ENCODE results near the gene SLC25A44.

Gene SLC25A44

DNA sequence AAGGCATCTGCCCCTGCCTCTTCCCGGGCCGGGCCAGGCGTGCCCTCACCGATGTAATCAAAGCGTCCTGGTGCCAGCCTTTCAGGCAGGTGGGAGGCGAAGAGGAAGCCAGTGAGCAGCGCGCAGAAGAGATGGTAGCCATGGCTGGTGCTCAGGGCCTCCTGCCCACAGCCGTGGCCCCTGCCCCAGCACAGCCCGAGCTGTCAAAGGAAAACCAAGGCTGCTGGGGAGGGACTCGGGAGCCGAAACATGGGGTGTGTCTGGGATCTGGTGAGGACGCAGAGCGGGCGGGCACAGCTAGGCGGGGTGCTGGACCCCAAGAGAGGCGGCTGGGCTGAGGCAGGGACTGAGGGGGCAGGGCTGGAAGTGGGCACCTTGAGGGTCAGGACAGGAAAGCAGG lies 50.8 kb downstream of the SLC25A44 start:
- Histone ChIP-seq H3K4me2 (peak overlapping the region in 10 of 11 experiments; percentile 90 to 100 (median 98); a peak in 19 of 22 replicates), H3K9ac (peak overlapping the region in 2 of 11 experiments; percentile 49 to 71; a peak in 1 of 22 replicates), H4K20me1 (peaks cover 5 to 97% (median 88%) of the 10 kb centered on the region in 11 experiments; a peak in 21 of 22 replicates), H3K4me3 (no peak overlapping the region), H3K4me1 (peaks cover 50 to 72% (median 62%) of the 10 kb centered on the region in 10 experiments), H3K9me3 (replicated peaks in 1 of 11) (no peaks in the 10 kb centered on the region), H3K27me3 (peaks cover 16 to 29% (median 23%) of the 10 kb centered on the region in 11 experiments; a peak in 21 of 22 replicates), H3K36me3 (peaks cover 11 to 25% (median 17%) of the 10 kb centered on the region in 11 experiments), H3K27ac (no peak overlapping the region)
- TF ChIP-seq Cebpa-rat (IDR thresholded peaks at IDR 0.05) = no peak

DNA sequence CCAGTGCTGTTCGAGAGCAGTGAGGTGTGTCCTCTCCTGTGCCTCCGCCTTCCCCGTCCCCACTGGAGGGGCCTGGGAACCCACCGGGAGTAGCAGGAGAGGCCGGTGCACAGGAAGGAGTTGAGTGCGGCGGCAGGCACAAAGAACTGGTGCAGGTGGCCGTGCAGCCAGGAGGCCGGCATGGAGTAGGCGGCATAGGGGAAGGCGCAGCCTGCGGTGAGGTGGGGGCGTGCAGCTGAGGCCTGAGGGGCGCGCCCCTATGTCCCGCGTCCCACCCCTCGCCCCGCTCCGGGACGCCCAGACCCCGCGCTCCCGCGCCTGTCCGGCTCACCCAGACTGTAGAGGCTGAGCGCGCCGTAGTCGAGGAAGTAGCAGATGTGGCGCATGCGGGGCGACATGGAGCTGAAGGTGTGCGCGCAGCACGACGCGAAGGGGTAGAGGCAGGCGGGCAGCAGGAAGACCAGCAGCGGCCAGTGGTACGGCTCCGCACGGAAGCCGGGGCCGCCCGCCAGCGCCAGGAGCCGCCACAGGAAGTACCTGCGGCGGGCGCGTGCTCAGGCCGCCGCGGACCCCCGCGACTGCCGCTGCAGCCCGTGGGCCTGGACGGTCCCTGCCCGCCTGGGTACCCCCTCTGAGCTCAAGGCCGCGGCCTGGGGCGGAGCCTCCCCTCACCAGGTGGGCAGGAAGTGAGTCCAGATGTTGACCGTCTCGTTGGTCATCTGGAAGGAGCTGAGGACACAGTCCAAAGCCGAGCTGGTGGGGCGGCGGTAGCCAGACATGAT lies 51.7 kb downstream of the SLC25A44 start:
- Histone ChIP-seq H3K27me3 (peaks cover 16 to 29% (median 23%) of the 10 kb centered on the region in 11 experiments; a peak in 21 of 22 replicates), H3K36me3 (peaks cover 17 to 31% (median 21%) of the 10 kb centered on the region in 11 experiments), H4K20me1 (peaks cover 5 to 98% (median 92%) of the 10 kb centered on the region in 11 experiments; a peak in 21 of 22 replicates), H3K9ac (peak overlapping the region; percentile 10 to 71 (median 46); a peak in 17 of 22 replicates), H3K4me1 (peaks cover 41 to 63% (median 53%) of the 10 kb centered on the region in 10 experiments), H3K4me3 (peak overlapping the region; percentile 35 to 62 (median 49)), H3K4me2 (peak overlapping the region; percentile 90 to 100 (median 97)), H3K27ac (peak overlapping the region in 5 of 11 experiments; percentile 12 to 34 (median 17); a peak in 3 of 22 replicates), H3K9me3 (replicated peaks in 1 of 11) (no peaks in the 10 kb centered on the region)
- TF ChIP-seq Cebpa-rat (IDR thresholded peaks at IDR 0.05) = no peak

- Histone ChIP-seq H3K36me3 (peaks cover 24 to 37% (median 27%) of the 10 kb centered on the region in 11 experiments), H3K27ac (peak overlapping the region in 2 of 11 experiments; percentile 12 to 24; a peak in 2 of 22 replicates), H4K20me1 (peaks cover 3 to 98% (median 90%) of the 10 kb centered on the region in 11 experiments; a peak in 21 of 22 replicates), H3K4me2 (peak overlapping the region; percentile 90 to 100 (median 97)), H3K4me3 (peak overlapping the region in 8 of 10 experiments; percentile 35 to 62 (median 49); a peak in 15 of 20 replicates), H3K9me3 (replicated peaks in 1 of 11) (no peaks in the 10 kb centered on the region), H3K27me3 (peaks cover 16 to 29% (median 23%) of the 10 kb centered on the region in 11 experiments; a peak in 21 of 22 replicates), H3K4me1 (peaks cover 34 to 56% (median 46%) of the 10 kb centered on the region in 10 experiments), H3K9ac (peak overlapping the region in 8 of 11 experiments; percentile 12 to 71 (median 48); a peak in 7 of 22 replicates)
- TF ChIP-seq Cebpa-rat (IDR thresholded peaks at IDR 0.05) = no peak
Measured at GRCh38 chr1:156246241-156246780, 52.4 kb downstream of the SLC25A44 start.

DNA sequence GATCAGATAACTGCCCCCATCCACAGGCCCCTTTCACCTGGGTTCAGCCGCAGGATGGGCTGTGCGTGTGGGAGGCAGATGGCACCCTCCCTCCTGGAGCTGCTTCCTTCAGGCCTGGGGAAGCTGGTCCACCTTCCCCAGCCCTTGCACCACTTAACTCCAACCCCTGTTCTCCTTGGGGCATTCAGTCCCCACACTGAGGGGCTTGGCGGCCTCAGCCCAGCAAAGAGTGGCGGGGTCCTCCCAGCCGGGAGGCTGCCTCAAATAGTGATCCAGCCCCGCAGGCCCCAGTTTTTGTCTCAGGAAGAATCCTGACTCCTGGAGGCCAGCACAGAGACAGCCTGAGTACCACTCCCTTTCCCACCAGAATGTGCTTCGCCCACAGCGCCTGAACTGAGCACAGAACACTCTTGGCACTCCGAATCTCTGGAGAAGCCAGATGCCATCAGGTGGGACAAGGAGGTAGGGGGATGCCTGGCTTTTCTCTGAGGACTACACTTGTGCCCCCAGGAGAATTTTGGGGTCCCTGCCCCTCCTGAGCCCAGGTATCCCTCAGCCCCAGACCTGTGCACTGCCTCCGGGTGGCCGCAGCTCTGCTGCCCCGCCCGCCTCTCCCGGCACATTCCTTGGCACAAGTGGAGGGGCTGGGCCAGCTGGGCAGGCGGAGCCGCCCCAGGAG lies 53.0 kb downstream of the SLC25A44 start:
- peaks cover 30 to 43% (median 33%) of the 10 kb centered on the region in 11 experiments for H3K36me3 ChIP-seq

DNA sequence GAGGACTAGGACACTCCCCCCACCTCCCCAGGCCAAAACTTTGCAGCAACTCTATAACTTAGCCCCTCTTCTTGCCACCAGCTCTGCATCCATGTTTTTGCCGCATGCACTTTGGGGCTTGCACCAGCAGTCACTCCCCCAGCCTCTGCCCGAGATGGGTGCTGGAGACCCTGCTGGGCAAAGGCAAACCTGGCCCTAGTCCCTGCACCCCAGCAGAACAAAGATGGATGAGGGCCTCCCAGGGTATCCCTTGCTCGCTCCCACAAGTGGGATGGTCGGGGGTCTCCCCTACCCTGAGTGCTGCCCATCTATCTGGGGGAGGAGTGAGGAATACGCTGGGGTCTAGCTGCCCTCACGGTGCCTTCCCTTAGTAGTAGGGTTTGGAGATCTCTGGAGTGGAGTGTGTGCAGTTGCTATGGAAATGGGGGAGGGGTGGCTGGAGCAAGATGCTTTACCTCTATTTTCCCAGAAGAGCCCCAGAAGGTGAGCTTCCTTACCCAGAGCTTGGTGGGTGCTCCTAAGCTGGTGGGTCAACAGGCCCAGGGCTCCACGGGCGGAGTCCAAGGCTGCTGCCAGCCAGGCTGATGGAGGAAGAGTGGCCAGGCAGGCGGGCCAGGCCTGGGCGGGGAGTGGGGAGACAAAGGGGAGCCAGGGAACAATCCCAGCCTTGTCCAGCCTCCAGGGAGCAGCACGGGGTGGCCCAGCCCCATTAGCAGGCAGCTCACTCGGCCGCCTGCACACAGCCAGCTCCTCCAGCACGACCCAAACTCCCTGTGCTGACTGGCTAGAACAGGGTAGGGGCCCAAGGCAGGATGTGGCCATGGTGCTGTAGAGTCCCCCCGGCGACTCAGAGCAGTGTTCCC lies 53.8 kb downstream of the SLC25A44 start, which contains the start of gene PAQR6:
PAQR6 (minus strand) TSS at position 597 of the 863 bp plus-strand sequence. CDS start 1,325 bp downstream, outside the sequence.
- Histone ChIP-seq H3K36me3 (peaks cover 38 to 51% (median 41%) of the 10 kb centered on the region in 11 experiments), H3K27ac (no peak within 1 kb of the TSS)

More for the DNA sequence above, 53.0 kb downstream of the SLC25A44 start:
- H4K20me1 ChIP-seq = peaks cover 0 to 98% (median 90%) of the 10 kb centered on the region in 11 experiments; a peak in 21 of 22 replicates
- no peak overlapping the region for H3K9ac ChIP-seq
- peaks cover 28 to 50% (median 40%) of the 10 kb centered on the region in 10 experiments for H3K4me1 ChIP-seq
- 0 out of 20 replicates have a peak overlapping the region, but pooled peaks of 1 of the 10 experiments have one; percentile 62 for H3K4me3 ChIP-seq
- no peak overlapping the region for H3K27ac ChIP-seq
- no peak for TF ChIP-seq Cebpa-rat (IDR thresholded peaks at IDR 0.05)
- H3K4me2 ChIP-seq = peak overlapping the region; percentile 90 to 100 (median 97); a peak in 21 of 22 replicates
- peaks cover 16 to 29% (median 23%) of the 10 kb centered on the region in 11 experiments; a peak in 21 of 22 replicates for H3K27me3 ChIP-seq
- no peaks in the 10 kb centered on the region for H3K9me3 ChIP-seq (replicated peaks in 1 of 11)

GRCh38 chr1:156248323-156248683 lies 54.4 kb downstream of the SLC25A44 start:
- Histone ChIP-seq H3K4me1 (peaks cover 17 to 38% (median 31%) of the 10 kb centered on the region in 10 experiments), H3K27me3 (peaks cover 16 to 29% (median 23%) of the 10 kb centered on the region in 11 experiments; a peak in 21 of 22 replicates), H3K36me3 (peaks cover 44 to 57% (median 47%) of the 10 kb centered on the region in 11 experiments), H3K9me3 (replicated peaks in 1 of 11) (no peaks in the 10 kb centered on the region), H3K9ac (no peak overlapping the region), H3K4me3 (no peak overlapping the region), H3K4me2 (no peak overlapping the region), H4K20me1 (peaks cover 0 to 98% (median 91%) of the 10 kb centered on the region in 11 experiments; a peak in 21 of 22 replicates), H3K27ac (no peak overlapping the region)
- TF ChIP-seq Cebpa-rat (IDR thresholded peaks at IDR 0.05) = no peak

More for the DNA sequence above, 53.8 kb downstream of the SLC25A44 start, which contains the start of gene PAQR6:
- Histone ChIP-seq H3K4me3 (no peak within 1 kb of the TSS), H3K4me2 (peak within 1 kb of the TSS in 10 of 11 experiments; percentile 90 to 100 (median 98); a peak in 14 of 22 replicates), H3K9me3 (replicated peaks in 1 of 11) (no peaks in the 10 kb centered on the region), H4K20me1 (peaks cover 0 to 98% (median 90%) of the 10 kb centered on the region in 11 experiments; a peak in 21 of 22 replicates), H3K27me3 (peaks cover 16 to 29% (median 23%) of the 10 kb centered on the region in 11 experiments; a peak in 21 of 22 replicates), H3K9ac (no peak within 1 kb of the TSS), H3K4me1 (peaks cover 20 to 43% (median 32%) of the 10 kb centered on the region in 10 experiments)
- TF ChIP-seq Cebpa-rat (IDR thresholded peaks at IDR 0.05) = no peak

- Histone ChIP-seq H3K4me3 (no peak overlapping the region), H3K4me2 (no peak overlapping the region), H3K4me1 (peaks cover 17 to 33% (median 26%) of the 10 kb centered on the region in 10 experiments), H3K27me3 (peaks cover 16 to 23% (median 18%) of the 10 kb centered on the region in 11 experiments; a peak in 21 of 22 replicates), H3K9ac (no peak overlapping the region), H4K20me1 (peaks cover 4 to 98% (median 91%) of the 10 kb centered on the region in 11 experiments; a peak in 21 of 22 replicates), H3K27ac (no peak overlapping the region), H3K36me3 (peaks cover 57 to 70% (median 60%) of the 10 kb centered on the region in 11 experiments), H3K9me3 (replicated peaks in 1 of 11) (no peaks in the 10 kb centered on the region)
- no peak for TF ChIP-seq Cebpa-rat (IDR thresholded peaks at IDR 0.05)
Measured at GRCh38 chr1:156249593-156249992, 55.7 kb downstream of the SLC25A44 start.

All from BLaER1 treated with 17β-estradiol and CSF1 and Interleukin-3, amounts not matched to agents 10 nM and 100 nM (cell line).